ENCODE data around the gene KIRREL2. TPM values are rescaled to one million over a fixed set of nuclear protein-coding genes. Genes with fewer than 3 reads are reported as not detected.

Gene KIRREL2
- total and polyA plus RNA-seq, 2 of the 8 experiments (the other 6 are each of a cell fraction or from before 2014, with no cell fraction given) = 2.4 to 4.6 TPM

DNA sequence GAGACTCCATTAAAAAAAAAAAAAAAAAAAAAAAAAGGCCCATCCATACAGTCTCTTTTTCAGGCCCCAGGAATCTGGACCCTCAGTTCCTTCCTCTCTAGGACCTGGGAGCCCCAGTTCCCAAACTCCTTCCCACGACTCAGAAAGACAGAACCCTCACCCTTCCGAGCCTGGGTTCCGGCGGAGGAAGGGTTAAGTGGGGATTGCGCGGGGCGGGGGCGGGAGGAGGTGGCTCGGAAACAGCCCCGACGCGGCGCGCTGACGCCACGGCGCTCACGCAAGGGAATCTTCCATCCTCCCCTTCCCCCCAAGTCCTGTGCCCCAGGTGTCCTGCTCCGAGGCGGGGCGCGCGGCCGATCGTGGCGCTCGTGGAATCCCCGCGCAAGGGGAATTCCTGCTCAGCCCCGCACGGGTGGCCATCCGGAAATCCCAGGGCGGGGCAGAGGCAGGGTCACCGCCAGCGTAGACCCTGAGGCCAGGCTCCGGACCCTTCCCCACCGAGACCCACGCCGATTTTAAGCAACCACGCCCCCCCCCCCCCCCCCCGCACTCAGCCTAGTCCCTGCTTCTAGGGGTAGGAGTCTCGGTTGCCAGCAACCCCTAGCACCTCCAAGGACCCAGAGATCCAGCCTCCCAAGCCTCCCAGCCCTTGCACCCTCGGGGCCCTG lies 43.0 kb downstream of the KIRREL2 start (continued):
- no peak for TF ChIP-seq CEBPB (IDR thresholded peaks at IDR 0.05; ENCODE audit: low read depth, low read length)
- no peak for TF ChIP-seq POU5F1 (IDR thresholded peaks at IDR 0.05; ENCODE audit: low read depth, low read length)
- TF ChIP-seq YY1 (IDR thresholded peaks at IDR 0.05; ENCODE audit: low read depth, low read length) = 0 out of 2 replicates have a peak, but pooled peaks have one; percentile 49
- TF ChIP-seq CBX5 (IDR thresholded peaks at IDR 0.05; ENCODE audit: low read depth, low read length) = no peak
- TF ChIP-seq EP300 (IDR thresholded peaks at IDR 0.05; ENCODE audit: borderline replicate concordance in 1 of 2, low read depth in 2 of 2, low read length in 2 of 2) = no peak
- no peak for TF ChIP-seq SRF (IDR thresholded peaks at IDR 0.05; ENCODE audit: low read depth, low read length)
- no peak for TF ChIP-seq HDAC6 (IDR thresholded peaks at IDR 0.05; ENCODE audit: low read depth, low read length)
- TF ChIP-seq SP1 (IDR thresholded peaks at IDR 0.05; ENCODE audit: low read depth, low read length) = peak; percentile 27; the same call in 1 of the 2 replicates
- no peak for TF ChIP-seq RXRA (IDR thresholded peaks at IDR 0.05; ENCODE audit: insufficient read depth, low read depth, low read length)
- TF ChIP-seq, protein P1, sequence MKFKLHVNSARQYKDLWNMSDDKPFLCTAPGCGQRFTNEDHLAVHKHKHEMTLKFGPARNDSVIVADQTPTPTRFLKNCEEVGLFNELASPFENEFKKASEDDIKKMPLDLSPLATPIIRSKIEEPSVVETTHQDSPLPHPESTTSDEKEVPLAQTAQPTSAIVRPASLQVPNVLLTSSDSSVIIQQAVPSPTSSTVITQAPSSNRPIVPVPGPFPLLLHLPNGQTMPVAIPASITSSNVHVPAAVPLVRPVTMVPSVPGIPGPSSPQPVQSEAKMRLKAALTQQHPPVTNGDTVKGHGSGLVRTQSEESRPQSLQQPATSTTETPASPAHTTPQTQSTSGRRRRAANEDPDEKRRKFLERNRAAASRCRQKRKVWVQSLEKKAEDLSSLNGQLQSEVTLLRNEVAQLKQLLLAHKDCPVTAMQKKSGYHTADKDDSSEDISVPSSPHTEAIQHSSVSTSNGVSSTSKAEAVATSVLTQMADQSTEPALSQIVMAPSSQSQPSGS (IDR thresholded peaks at IDR 0.05; ENCODE audit: low read length) = no peak
- TF ChIP-seq CTBP2 (IDR thresholded peaks at IDR 0.05; ENCODE audit: borderline replicate concordance, insufficient read depth, insufficient read length, low read length) = no peak
- peak; percentile 25 to 81; a peak in 1 of 4 replicates for TF ChIP-seq SIN3A (conservative IDR thresholded peaks at IDR 0.05 in 1 of 2, IDR thresholded peaks at IDR 0.05 in 1 of 2; ENCODE audit: low read depth in 1 of 2, low read length in 2 of 2)
- TF ChIP-seq TEAD4 (IDR thresholded peaks at IDR 0.05; ENCODE audit: low read depth, low read length) = no peak
- TF ChIP-seq, protein P2, sequence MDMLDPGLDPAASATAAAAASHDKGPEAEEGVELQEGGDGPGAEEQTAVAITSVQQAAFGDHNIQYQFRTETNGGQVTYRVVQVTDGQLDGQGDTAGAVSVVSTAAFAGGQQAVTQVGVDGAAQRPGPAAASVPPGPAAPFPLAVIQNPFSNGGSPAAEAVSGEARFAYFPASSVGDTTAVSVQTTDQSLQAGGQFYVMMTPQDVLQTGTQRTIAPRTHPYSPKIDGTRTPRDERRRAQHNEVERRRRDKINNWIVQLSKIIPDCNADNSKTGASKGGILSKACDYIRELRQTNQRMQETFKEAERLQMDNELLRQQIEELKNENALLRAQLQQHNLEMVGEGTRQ (IDR thresholded peaks at IDR 0.05; ENCODE audit: low read length) = no peak
- no peak for TF ChIP-seq MAFK (IDR thresholded peaks at IDR 0.05; ENCODE audit: low read depth, low read length)
- TF ChIP-seq TAF1 (IDR thresholded peaks at IDR 0.05; ENCODE audit: low read depth, low read length) = peak; percentile 26; the same call in 1 of the 2 replicates
- no peak for TF ChIP-seq SIX5 (IDR thresholded peaks at IDR 0.05; ENCODE audit: low read depth, low read length)

Data from H1 (cell line).